ENCODE measurements around the gene PEX11B. TPM values are rescaled to one million over a fixed set of nuclear protein-coding genes. Genes with fewer than 3 reads are reported as not detected.

PEX11B gene
- polyA plus RNA-seq, 1 experiment, result 34.9 TPM

- Histone ChIP-seq H3K4me3 (ENCODE audit: low read depth, low read length) (no peak overlapping the region), H3K27me3 (ENCODE audit: control insufficient read depth, insufficient read depth, low read length) (no peaks in the 10 kb centered on the region), H3K36me3 (ENCODE audit: control insufficient read depth, insufficient read depth, low read length) (peaks cover 2% of the 10 kb centered on the region)
- TF ChIP-seq CTCF (IDR thresholded peaks at IDR 0.05; ENCODE audit: insufficient read depth, low read depth, low read length), result no peak
- ChIA-PET POLR2A (no interaction called here), CTCF (interaction anchor here (0.5 kb wide), 1 partner anchor 92 kb away, joined by 3 read pairs; no protein-coding TSS in a partner anchor)
- DNase-seq (ENCODE audit: low read depth), result no peak
Observed at GRCh38 chr1:145944532-145944931, 26.0 kb upstream of the PEX11B start.

GRCh38 chr1:145942871-145943270 is 24.4 kb upstream of the PEX11B start:
- Histone ChIP-seq H3K27me3 (ENCODE audit: control insufficient read depth, insufficient read depth, low read length) (no peaks in the 10 kb centered on the region), H3K4me3 (ENCODE audit: low read depth, low read length) (no peak overlapping the region), H3K36me3 (ENCODE audit: control insufficient read depth, insufficient read depth, low read length) (peaks cover 2% of the 10 kb centered on the region)
- no peak for DNase-seq (ENCODE audit: low read depth)
- ChIA-PET CTCF (interaction anchor here (1.2 to 1.4 kb wide), 4 partner anchors 9 to 96 kb away, joined by 3 to 6 read pairs (median 3); partner anchors contain the start of gene RBM8A), POLR2A (interaction anchor here (1.0 kb wide), 1 partner anchor 20 kb away, joined by 3 read pairs; no protein-coding TSS in a partner anchor)
- TF ChIP-seq CTCF (IDR thresholded peaks at IDR 0.05; ENCODE audit: insufficient read depth, low read depth, low read length), result no peak

GRCh38 chr1:145942405-145942804 is 23.9 kb upstream of the PEX11B start:
- ChIA-PET CTCF (interaction anchor here (1.2 to 1.4 kb wide), 4 partner anchors 9 to 96 kb away, joined by 3 to 6 read pairs (median 3); partner anchors contain the start of gene RBM8A), POLR2A (interaction anchor here (1.0 kb wide), 1 partner anchor 20 kb away, joined by 3 read pairs; no protein-coding TSS in a partner anchor)
- no peak for DNase-seq (ENCODE audit: low read depth)
- H3K27me3 ChIP-seq (ENCODE audit: control insufficient read depth, insufficient read depth, low read length), result no peaks in the 10 kb centered on the region
- TF ChIP-seq CTCF (IDR thresholded peaks at IDR 0.05; ENCODE audit: insufficient read depth, low read depth, low read length), result no peak
- H3K4me3 ChIP-seq (ENCODE audit: low read depth, low read length), result no peak overlapping the region
- peaks cover 1% of the 10 kb centered on the region for H3K36me3 ChIP-seq (ENCODE audit: control insufficient read depth, insufficient read depth, low read length)

GRCh38 chr1:145937436-145937835 is 18.9 kb upstream of the PEX11B start:
- CTCF ChIA-PET, result no interaction called here
- Histone ChIP-seq H3K27me3 (ENCODE audit: control insufficient read depth, insufficient read depth, low read length) (no peaks in the 10 kb centered on the region), H3K4me3 (ENCODE audit: low read depth, low read length) (no peak overlapping the region), H3K36me3 (ENCODE audit: control insufficient read depth, insufficient read depth, low read length) (no peaks in the 10 kb centered on the region)
- POLR2A ChIA-PET, result no interaction called here
- TF ChIP-seq CTCF (IDR thresholded peaks at IDR 0.05; ENCODE audit: insufficient read depth, low read depth, low read length), result no peak
- no peak for DNase-seq (ENCODE audit: low read depth)

GRCh38 chr1:145936247-145936646 is 17.7 kb upstream of the PEX11B start:
- CTCF ChIA-PET, result no interaction called here
- peaks cover 2% of the 10 kb centered on the region; the same call in 1 of the 2 replicates for H3K36me3 ChIP-seq (ENCODE audit: control insufficient read depth, insufficient read depth, low read length)
- no peak for DNase-seq (ENCODE audit: low read depth)
- POLR2A ChIA-PET, result interaction anchor here (0.9 kb wide), 1 partner anchor 9 kb away, joined by 3 read pairs; the partner anchor contains the start of gene RBM8A
- TF ChIP-seq CTCF (IDR thresholded peaks at IDR 0.05; ENCODE audit: insufficient read depth, low read depth, low read length), result no peak
- no peaks in the 10 kb centered on the region for H3K27me3 ChIP-seq (ENCODE audit: control insufficient read depth, insufficient read depth, low read length)
- no peak overlapping the region for H3K4me3 ChIP-seq (ENCODE audit: low read depth, low read length)

Data from BJ (cell line).